ENCODE results near the gene EDNRA. TPM values are rescaled to one million over a fixed set of nuclear protein-coding genes. Genes with fewer than 3 reads are reported as not detected.

EDNRA gene
- total RNA-seq, 4 donors from 2014 or later = 12.7 to 25.5 (median 19.4) TPM

- Histone ChIP-seq H3K27me3 (no peaks in the 10 kb centered on the region), H3K9me3 (peaks cover 0 to 13% (median 1%) of the 10 kb centered on the region in 4 donors), H3K4me1 (no peaks in the 10 kb centered on the region), H3K4me3 (no peak overlapping the region), H3K27ac (no peak overlapping the region), H3K36me3 (no peaks in the 10 kb centered on the region)
- DNase-seq (ENCODE audit: low spot score in 2 of 2) = no peak
- TF ChIP-seq EP300 (IDR thresholded peaks at IDR 0.05) (no peak), CTCF (IDR thresholded peaks at IDR 0.05) (no peak), POLR2A (IDR thresholded peaks at IDR 0.05) (no peak)
- WGBS, 2 donors = 88 to 97% methylated on average over 1 of the region's 1 CpG
Observed at GRCh38 chr4:147461161-147461560, 19.7 kb upstream of the EDNRA start.

- Histone ChIP-seq H3K4me1 (no peaks in the 10 kb centered on the region), H3K27me3 (no peaks in the 10 kb centered on the region), H3K36me3 (no peaks in the 10 kb centered on the region), H3K4me3 (no peak overlapping the region), H3K9me3 (peaks cover 0 to 13% (median 1%) of the 10 kb centered on the region in 4 donors), H3K27ac (peak overlapping the region in 2 of 4 donors; percentile 47 to 51)
- DNase-seq (ENCODE audit: low spot score in 2 of 2) = no peak
- 57 to 62% methylated on average over 4 of the region's 4 CpGs for WGBS, 2 donors
- no peak for TF ChIP-seq POLR2A (IDR thresholded peaks at IDR 0.05)
- no peak for TF ChIP-seq EP300 (IDR thresholded peaks at IDR 0.05)
- no peak for TF ChIP-seq CTCF (IDR thresholded peaks at IDR 0.05)
Observed at GRCh38 chr4:147463065-147463464, 17.8 kb upstream of the EDNRA start.

- Histone ChIP-seq H3K9me3 (peaks cover 0 to 17% (median 0%) of the 10 kb centered on the region in 4 donors), H3K4me1 (no peaks in the 10 kb centered on the region), H3K27me3 (no peaks in the 10 kb centered on the region), H3K36me3 (no peaks in the 10 kb centered on the region), H3K27ac (no peak overlapping the region), H3K4me3 (no peak overlapping the region)
- no peak for DNase-seq (ENCODE audit: low spot score in 2 of 2)
- TF ChIP-seq EP300 (IDR thresholded peaks at IDR 0.05) = no peak
- no peak for TF ChIP-seq POLR2A (IDR thresholded peaks at IDR 0.05)
- no peak for TF ChIP-seq CTCF (IDR thresholded peaks at IDR 0.05)
- 91 to 95% methylated on average over 2 of the region's 2 CpGs for WGBS, 2 donors
Observed at GRCh38 chr4:147465461-147465860, 15.4 kb upstream of the EDNRA start.

GRCh38 chr4:147477439-147477838, 3.5 kb upstream of the EDNRA start:
- no peak for TF ChIP-seq POLR2A (IDR thresholded peaks at IDR 0.05)
- TF ChIP-seq EP300 (IDR thresholded peaks at IDR 0.05) = no peak
- TF ChIP-seq CTCF (IDR thresholded peaks at IDR 0.05) = no peak

GRCh38 chr4:147479376-147479775, 1.5 kb upstream of the EDNRA start:
- Histone ChIP-seq H3K27me3 (no peaks in the 10 kb centered on the region), H3K9me3 (no peaks in the 10 kb centered on the region), H3K4me3 (no peak overlapping the region), H3K36me3 (no peaks in the 10 kb centered on the region), H3K27ac (peak overlapping the region in 1 of 4 donors; percentile 85), H3K4me1 (peaks cover 0 to 21% (median 0%) of the 10 kb centered on the region in 4 donors)
- no peak for DNase-seq (ENCODE audit: low spot score in 2 of 2)
- TF ChIP-seq POLR2A (IDR thresholded peaks at IDR 0.05) = no peak
- no peak for TF ChIP-seq CTCF (IDR thresholded peaks at IDR 0.05)
- no peak for TF ChIP-seq EP300 (IDR thresholded peaks at IDR 0.05)
- WGBS, 2 donors = 25 to 31% methylated on average over 2 of the region's 2 CpGs

More at GRCh38 chr4:147477439-147477838, 3.5 kb upstream of the EDNRA start:
- Histone ChIP-seq H3K27me3 (no peaks in the 10 kb centered on the region), H3K4me1 (peaks cover 0 to 21% (median 0%) of the 10 kb centered on the region in 4 donors), H3K4me3 (no peak overlapping the region), H3K36me3 (no peaks in the 10 kb centered on the region), H3K27ac (no peak overlapping the region), H3K9me3 (no peaks in the 10 kb centered on the region)
- DNase-seq (ENCODE audit: low spot score in 2 of 2) = no peak
